HepG2 (cell line): ENCODE data around the gene CTDSP2. TPM values are rescaled to one million over a fixed set of nuclear protein-coding genes. Genes with fewer than 3 reads are reported as not detected.

Source experiments
- ASH2L ChIP-seq: fragments of 300-600, 200-600 bp; sonication (generic); IDR thresholded peaks from 2 replicates; pipeline ENCODE4 v1.7.0; 2017; ENCODE audit warnings: low read depth, mild to moderate bottlenecking, moderate library complexity, mixed read lengths, low read length; ENCODE audit not compliant: insufficient read length
- ATAD3A ChIP-seq: sonication (generic); formaldehyde crosslinking; IDR thresholded peaks from 2 replicates; pipeline ENCODE4 v1.4.0; 2020; ENCODE audit warnings: missing genetic modification reagents
- FUBP1 ChIP-seq: sonication (generic); formaldehyde crosslinking; IDR thresholded peaks from 2 replicates; pipeline ENCODE4 v1.5.1; 2020; ENCODE audit warnings: missing genetic modification reagents, mild to moderate bottlenecking, borderline replicate concordance
- GATA4 ChIP-seq: sonication (generic); IDR thresholded peaks from 2 replicates; pipeline ENCODE4 v1.6.1; 2016; ENCODE audit warnings: antibody characterized with exemption, low read depth, borderline replicate concordance
- HHEX ChIP-seq: IDR thresholded peaks from 2 replicates; pipeline ENCODE4 v1.6.1; 2016; ENCODE audit warnings: control low read depth
- HNF1B ChIP-seq: sonication (generic); formaldehyde crosslinking; IDR thresholded peaks from 2 replicates; pipeline ENCODE4 v1.5.1; 2020; ENCODE audit warnings: mild to moderate bottlenecking, moderate library complexity, missing genetic modification reagents
- ISX ChIP-seq: sonication (generic); formaldehyde crosslinking; conservative IDR thresholded peaks from 2 replicates; pipeline ENCODE4 v1.5.0; 2020; ENCODE audit warnings: missing genetic modification reagents
- MEF2D ChIP-seq: sonication (generic); formaldehyde crosslinking; IDR thresholded peaks from 2 replicates; pipeline ENCODE4 v1.5.1; 2020; ENCODE audit warnings: mild to moderate bottlenecking, missing genetic modification reagents
- MTA1 ChIP-seq: sonication (generic); formaldehyde crosslinking; IDR thresholded peaks from 2 replicates; pipeline ENCODE4 v1.4.0; 2020; ENCODE audit warnings: missing genetic modification reagents, mild to moderate bottlenecking, borderline replicate concordance
- PREB ChIP-seq: sonication (generic); formaldehyde crosslinking; IDR thresholded peaks from 2 replicates; pipeline ENCODE4 v1.4.0; 2020; ENCODE audit warnings: missing genetic modification reagents
- RCOR2 ChIP-seq: IDR thresholded peaks from 2 replicates; pipeline ENCODE4 v1.6.1; 2016; ENCODE audit warnings: missing biosample characterization, missing genetic modification reagents
- SALL2 ChIP-seq: sonication (generic); formaldehyde crosslinking; IDR thresholded peaks from 2 replicates; pipeline ENCODE4 v1.8.1; 2023; ENCODE audit warnings: mild to moderate bottlenecking, missing genetic modification reagents, inconsistent platforms
- SKI ChIP-seq: fragments of 450-650 bp; IDR thresholded peaks from one replicate; pipeline ENCODE4 v1.6.1; 2018; ENCODE audit warnings: mild to moderate bottlenecking; ENCODE audit not compliant: partially characterized antibody
- TBL1XR1 ChIP-seq: fragments of 150-350 bp; IDR thresholded peaks from 2 replicates; pipeline ENCODE4 v1.6.1; 2014; ENCODE audit warnings: borderline replicate concordance, low read length; ENCODE audit not compliant: partially characterized antibody
- ZBTB34 ChIP-seq: sonication (generic); formaldehyde crosslinking; IDR thresholded peaks from 2 replicates; pipeline ENCODE4 v1.8.0; 2022; ENCODE audit warnings: mild to moderate bottlenecking, missing genetic modification reagents
- ZFP62 ChIP-seq: sonication (generic); formaldehyde crosslinking; IDR thresholded peaks from 2 replicates; pipeline ENCODE4 v1.4.0; 2020; ENCODE audit warnings: missing genetic modification reagents
- ZNF354B ChIP-seq: sonication (generic); formaldehyde crosslinking; IDR thresholded peaks from 2 replicates; pipeline ENCODE4 v1.8.0; 2022; ENCODE audit warnings: mild to moderate bottlenecking, missing genetic modification reagents
- ZNF431 ChIP-seq: sonication (generic); formaldehyde crosslinking; IDR thresholded peaks from 2 replicates; pipeline ENCODE4 v1.9.0; 2022; ENCODE audit warnings: missing genetic modification reagents, low read depth, mild to moderate bottlenecking, borderline replicate concordance
- ZNF597 ChIP-seq: sonication (generic); formaldehyde crosslinking; IDR thresholded peaks from 2 replicates; pipeline ENCODE4 v1.5.0; 2020; ENCODE audit warnings: missing genetic modification reagents
- ZSCAN25 ChIP-seq: sonication (generic); formaldehyde crosslinking; IDR thresholded peaks from 2 replicates; pipeline ENCODE4 v1.8.0; 2022; ENCODE audit warnings: mild to moderate bottlenecking, missing genetic modification reagents
- polyA plus RNA-seq, 8 experiments: library from polyadenylated mRNA; depleted of rRNA in 3 of 8; stranded (reverse) in 7 of 8; unstranded in 1 of 8; fragments of >200 nt; fragmentation: Illumina TruSeq in 4 of 8; extraction: Trizol in 4 of 8; gene quantifications; 2 replicates each; pipeline versions ENCODE4 v1.2.1 to v1.2.3, GENCODE V29; 2011 to 2016; ENCODE audit warnings: low read depth in 4 of 8, missing spikeins in 1 of 8, mixed read lengths in 1 of 8; ENCODE audit not compliant: insufficient read depth in 1 of 8
- total RNA-seq, 5 experiments: library from RNA; depleted of rRNA; stranded (reverse); fragments of >200 nt; fragmentation: Illumina TruSeq; extraction: Trizol; gene quantifications; 2 replicates each; pipeline ENCODE4 v1.2.3, GENCODE V29; 2016; ENCODE audit warnings: low read depth in 1 of 5

CTDSP2 gene
- total and polyA plus RNA-seq, 2 of the 13 experiments (the other 11 are each of a cell fraction or from before 2014, with no cell fraction given): 38.1 to 82.5 TPM

GRCh38 chr12:57845478-57846284, 848 bp downstream of the CTDSP2 start (continued):
- TF ChIP-seq GATA4 (no peak), PREB (CRISPR knock-in tag) (no peak), SKI (peak; percentile 90), ASH2L (no peak), ZBTB34 (CRISPR knock-in tag) (peak; percentile 89), ATAD3A (CRISPR knock-in tag) (no peak), HNF1B (CRISPR knock-in tag) (peak; percentile 58; the same call in 1 of the 2 replicates), HHEX (CRISPR knock-in tag) (no peak), SALL2 (CRISPR knock-in tag) (peak; percentile 38), ZNF431 (CRISPR knock-in tag) (no peak; the same call in 1 of the 2 replicates), ISX (CRISPR knock-in tag) (0 out of 2 replicates have a peak, but pooled peaks have one; percentile 14), TBL1XR1 (peak; percentile 52), MTA1 (peak; percentile 82; the same call in 1 of the 2 replicates), ZSCAN25 (no peak), ZNF354B (no peak), MEF2D (CRISPR knock-in tag) (peak; percentile 45), ZNF597 (CRISPR knock-in tag) (no peak), FUBP1 (0 out of 2 replicates have a peak, but pooled peaks have one; percentile 35), RCOR2 (CRISPR knock-in tag) (peak; percentile 68; the same call in 1 of the 2 replicates), ZFP62 (CRISPR knock-in tag) (0 out of 2 replicates have a peak, but pooled peaks have one; percentile 61)
